AG09309 (cell line): ENCODE measurements around the gene FEM1B.

Experiments used
- DNase-seq: peaks from one replicate; pipeline ENCODE4 v3.0.0-alpha.2; 2010; ENCODE audit warnings: low read depth
- H3K4me3 ChIP-seq: 2 replicates; pipeline ENCODE4 v1.5.1; 2011; ENCODE audit warnings: mild to moderate bottlenecking, low read depth, low read length, moderate library complexity; ENCODE audit not compliant: control insufficient read depth
- TF ChIP-seq, protein P1 (sequence below): IDR thresholded peaks from 2 replicates; pipeline ENCODE4 v1.5.1; 2011; ENCODE audit warnings: mild to moderate bottlenecking, low read depth, low read length, inconsistent platforms; ENCODE audit not compliant: insufficient read depth, control insufficient read depth; ENCODE audit errors: missing control alignments

FEM1B gene

DNA sequence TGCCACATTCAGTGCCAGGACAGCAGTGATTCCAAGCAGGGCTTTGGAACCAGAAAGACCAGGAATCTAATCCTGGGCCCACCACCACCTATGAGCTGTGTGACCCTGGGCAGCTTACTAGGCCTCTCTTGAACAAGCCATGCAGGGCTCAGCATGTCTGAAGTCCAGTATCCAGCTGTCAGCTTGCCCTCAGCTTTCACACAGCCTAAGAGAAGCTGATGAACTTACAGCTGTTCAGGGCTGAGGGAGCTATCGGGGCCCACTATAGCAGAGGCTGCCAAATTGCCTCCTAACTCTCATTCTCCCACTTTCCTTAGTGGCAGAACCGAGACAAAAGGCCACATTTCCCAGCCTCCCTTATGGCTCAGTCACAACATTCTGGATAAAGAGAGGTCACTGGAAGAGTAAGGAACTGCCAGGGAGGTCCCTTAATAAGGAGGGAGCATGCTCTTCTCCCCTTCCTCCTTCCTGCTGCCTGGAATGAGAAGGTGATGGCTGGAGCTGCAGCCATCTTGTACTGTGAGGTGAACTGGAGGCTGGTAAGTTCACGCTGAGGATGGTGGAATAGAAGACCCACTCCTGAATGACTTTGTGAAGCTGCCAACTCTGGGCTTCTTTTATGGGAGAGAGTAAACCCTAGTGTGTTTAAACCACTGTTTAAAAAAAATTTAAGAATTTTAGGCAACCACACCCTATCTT lies 34.5 kb downstream of the FEM1B start:
- DNase-seq: no peak
- TF ChIP-seq, protein P1, sequence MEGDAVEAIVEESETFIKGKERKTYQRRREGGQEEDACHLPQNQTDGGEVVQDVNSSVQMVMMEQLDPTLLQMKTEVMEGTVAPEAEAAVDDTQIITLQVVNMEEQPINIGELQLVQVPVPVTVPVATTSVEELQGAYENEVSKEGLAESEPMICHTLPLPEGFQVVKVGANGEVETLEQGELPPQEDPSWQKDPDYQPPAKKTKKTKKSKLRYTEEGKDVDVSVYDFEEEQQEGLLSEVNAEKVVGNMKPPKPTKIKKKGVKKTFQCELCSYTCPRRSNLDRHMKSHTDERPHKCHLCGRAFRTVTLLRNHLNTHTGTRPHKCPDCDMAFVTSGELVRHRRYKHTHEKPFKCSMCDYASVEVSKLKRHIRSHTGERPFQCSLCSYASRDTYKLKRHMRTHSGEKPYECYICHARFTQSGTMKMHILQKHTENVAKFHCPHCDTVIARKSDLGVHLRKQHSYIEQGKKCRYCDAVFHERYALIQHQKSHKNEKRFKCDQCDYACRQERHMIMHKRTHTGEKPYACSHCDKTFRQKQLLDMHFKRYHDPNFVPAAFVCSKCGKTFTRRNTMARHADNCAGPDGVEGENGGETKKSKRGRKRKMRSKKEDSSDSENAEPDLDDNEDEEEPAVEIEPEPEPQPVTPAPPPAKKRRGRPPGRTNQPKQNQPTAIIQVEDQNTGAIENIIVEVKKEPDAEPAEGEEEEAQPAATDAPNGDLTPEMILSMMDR: no peak
- H3K4me3 ChIP-seq: no peak overlapping the region

DNA sequence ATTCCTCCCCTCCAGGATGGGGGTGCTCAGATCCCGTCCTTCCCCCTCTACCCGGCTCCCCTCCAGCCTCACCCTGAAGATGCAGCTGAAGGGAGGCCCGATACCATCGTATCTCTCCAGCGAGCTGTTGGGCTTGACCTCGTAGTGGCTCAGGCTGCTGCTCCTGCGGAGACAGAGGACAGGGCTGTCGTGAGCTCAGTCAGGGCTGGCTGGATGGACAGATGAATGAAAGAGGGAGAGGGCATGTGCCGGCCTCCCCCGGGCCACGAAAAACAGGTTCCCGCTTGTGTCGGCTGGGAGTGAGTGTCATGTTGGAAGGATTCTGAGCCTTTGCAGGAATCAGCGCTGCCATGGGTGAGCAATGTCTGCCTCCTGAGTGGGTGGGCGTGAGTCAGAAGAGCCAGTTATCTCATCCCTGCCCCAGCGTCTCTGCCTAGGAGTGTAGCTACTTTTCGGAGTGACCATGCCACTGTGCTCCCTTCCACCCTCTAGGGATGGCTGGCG lies 35.2 kb downstream of the FEM1B start:
- no peak for DNase-seq
- TF ChIP-seq, protein P1: no peak
- H3K4me3 ChIP-seq: no peak overlapping the region

DNA sequence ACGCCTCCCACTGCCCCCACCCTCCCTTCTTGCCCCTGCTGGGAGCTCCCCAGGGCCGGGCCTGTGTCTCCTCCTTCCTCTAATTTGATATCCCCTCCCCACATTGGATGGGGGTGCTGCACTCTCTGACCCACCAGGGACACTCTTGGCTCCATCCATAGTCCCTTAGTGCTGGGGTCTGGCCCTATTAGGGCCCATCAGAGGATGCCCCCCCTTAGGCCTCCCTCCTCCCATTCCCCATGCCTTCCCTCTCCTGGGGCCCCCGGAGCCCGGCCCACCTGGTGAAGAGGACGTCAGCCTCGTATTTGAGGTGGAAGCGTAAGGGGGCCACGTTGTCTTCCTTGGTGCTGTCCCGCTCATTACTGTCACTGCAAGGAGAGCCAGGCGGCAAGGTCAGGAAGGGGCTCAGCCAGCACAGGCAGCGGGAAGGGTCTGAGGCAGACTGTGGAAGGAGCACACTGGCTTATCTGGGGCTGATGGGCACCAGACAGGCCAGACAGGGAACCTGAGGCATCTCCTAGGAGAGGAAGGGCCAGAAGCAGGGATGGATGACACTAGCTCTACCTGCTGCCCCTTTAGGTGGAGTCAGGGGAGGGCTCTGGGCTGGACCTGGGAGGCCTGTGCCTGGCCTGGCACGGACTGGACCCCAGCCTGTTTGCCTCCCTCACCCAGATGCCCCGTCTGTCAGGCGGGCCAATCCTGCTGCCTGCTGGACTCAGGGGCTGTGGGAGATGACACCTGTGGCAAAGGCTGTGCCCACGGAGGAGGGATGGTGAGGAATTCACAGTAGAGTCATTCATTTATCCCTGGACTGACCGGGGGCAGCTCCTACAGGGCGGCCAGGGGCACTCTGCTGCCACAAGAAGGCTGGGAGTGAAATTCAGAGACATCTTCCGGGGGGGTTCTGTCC lies 36.2 kb downstream of the FEM1B start:
- DNase-seq: no peak
- no peak overlapping the region for H3K4me3 ChIP-seq
- TF ChIP-seq, protein P1: no peak

DNA sequence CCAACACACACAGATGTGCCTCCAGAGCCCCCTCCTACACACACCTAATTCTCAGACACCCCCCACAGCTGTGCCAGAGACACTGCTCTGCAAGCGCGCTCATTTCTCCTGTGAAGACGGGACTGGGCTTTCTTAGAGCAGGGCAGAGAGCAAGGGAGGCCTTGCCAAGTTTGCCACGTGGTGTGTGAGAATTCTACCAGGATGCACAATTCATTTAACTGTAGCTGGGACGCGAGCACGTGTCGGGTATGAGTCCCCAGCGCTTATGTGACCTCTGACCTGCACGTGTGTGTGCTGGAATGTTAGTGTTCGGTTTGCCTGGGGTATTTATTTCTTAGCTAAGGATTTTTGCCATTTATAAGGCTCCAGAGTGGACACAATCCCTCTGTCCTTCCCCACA lies 37.0 kb downstream of the FEM1B start:
- no peak for DNase-seq
- H3K4me3 ChIP-seq: no peak overlapping the region
- TF ChIP-seq, protein P1: no peak

DNA sequence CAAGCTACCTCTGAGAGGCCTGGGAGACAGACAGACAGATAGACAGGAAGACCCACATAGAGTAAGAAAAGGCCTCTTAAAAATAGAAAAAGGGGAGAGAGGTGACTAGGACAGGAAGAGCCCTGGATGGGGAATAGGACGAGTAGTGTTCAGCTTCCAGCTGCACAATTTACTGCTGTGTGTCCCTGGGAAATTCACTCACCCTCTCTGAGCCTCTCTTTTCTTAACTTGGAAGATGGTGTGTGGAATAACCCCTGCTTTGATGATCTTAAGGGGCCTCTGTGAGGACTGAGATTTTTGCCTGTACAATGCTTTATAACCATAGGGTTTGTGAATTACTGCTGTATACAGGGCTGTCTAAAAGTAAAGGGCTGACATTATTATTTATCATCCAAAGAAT lies 37.5 kb downstream of the FEM1B start:
- TF ChIP-seq, protein P1: no peak
- no peak for DNase-seq
- no peak overlapping the region for H3K4me3 ChIP-seq

DNA sequence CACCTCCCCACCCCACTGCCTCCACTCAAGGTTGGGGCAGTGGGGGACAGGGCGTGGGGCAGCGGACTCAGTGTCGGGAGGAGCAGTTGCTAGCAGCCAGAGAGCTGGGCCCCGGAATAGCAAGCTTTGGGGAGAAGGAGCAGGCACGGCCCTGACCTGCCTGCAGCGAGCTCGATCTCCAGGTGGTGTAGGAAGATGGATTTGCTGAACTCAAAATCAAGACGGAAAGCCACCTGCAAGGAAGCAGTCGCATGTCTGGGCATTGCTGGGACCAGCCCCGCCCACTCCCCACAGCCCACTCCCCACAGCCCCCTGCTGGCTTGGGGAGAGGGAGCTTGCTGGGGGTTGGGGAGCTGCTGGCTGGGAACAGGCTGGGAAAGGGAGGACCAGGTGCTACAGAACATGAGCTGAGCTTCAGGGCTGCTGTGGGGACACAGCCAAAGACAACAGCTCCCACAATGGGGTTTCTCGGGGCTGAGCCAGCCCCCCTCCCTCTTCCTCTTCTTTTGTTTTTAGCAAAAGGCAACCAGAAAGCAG lies 38.0 kb downstream of the FEM1B start:
- no peak for DNase-seq
- TF ChIP-seq, protein P1: no peak
- H3K4me3 ChIP-seq: no peak overlapping the region
